ENCODE results near the gene CELSR2. TPM values are rescaled to one million over a fixed set of nuclear protein-coding genes. Genes with fewer than 3 reads are reported as not detected.

CELSR2 gene
- total RNA-seq, 6 experiments from 2014 or later, result 1.3 to 3.3 (median 3.0) TPM

DNA sequence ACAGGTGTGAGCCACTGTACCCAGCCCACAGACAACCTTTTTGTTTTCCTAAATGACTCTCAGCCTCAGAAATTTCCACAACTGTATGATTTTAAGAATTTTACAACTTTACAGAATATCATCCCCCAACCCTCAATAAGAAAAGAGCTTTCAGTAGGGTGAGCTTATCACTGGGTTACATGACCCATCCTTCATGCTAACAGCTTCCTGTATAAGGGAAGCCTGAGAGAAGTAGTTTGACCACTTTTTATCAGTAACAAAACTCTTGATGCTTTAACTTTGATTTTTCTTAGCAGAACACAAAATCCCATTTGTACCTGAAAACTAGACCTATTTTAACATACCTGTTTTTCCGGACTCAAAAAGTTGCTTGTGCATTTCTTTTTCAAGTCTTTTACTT, 67.2 kb downstream of the CELSR2 start:
- no peaks in the 10 kb centered on the region for H3K27me3 ChIP-seq
- WGBS (ENCODE audit: insufficient coverage, low coverage, low lambda C conversion rate, missing lambda C conversion rate), result 100% methylated on average over 1 of the region's 1 CpG
- H3K4me3 ChIP-seq, result no peak overlapping the region
- no peak for TF ChIP-seq POLR2A (IDR thresholded peaks at IDR 0.05)
- TF ChIP-seq, protein P1, sequence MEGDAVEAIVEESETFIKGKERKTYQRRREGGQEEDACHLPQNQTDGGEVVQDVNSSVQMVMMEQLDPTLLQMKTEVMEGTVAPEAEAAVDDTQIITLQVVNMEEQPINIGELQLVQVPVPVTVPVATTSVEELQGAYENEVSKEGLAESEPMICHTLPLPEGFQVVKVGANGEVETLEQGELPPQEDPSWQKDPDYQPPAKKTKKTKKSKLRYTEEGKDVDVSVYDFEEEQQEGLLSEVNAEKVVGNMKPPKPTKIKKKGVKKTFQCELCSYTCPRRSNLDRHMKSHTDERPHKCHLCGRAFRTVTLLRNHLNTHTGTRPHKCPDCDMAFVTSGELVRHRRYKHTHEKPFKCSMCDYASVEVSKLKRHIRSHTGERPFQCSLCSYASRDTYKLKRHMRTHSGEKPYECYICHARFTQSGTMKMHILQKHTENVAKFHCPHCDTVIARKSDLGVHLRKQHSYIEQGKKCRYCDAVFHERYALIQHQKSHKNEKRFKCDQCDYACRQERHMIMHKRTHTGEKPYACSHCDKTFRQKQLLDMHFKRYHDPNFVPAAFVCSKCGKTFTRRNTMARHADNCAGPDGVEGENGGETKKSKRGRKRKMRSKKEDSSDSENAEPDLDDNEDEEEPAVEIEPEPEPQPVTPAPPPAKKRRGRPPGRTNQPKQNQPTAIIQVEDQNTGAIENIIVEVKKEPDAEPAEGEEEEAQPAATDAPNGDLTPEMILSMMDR (IDR thresholded peaks at IDR 0.05), result no peak
- no peak overlapping the region for H3K27ac ChIP-seq
- ATAC-seq (no peak), DNase-seq (no peak)
- H3K4me1 ChIP-seq, result peaks cover 0 to 14% (median 0%) of the 10 kb centered on the region in 4 donors
- intact Hi-C loops (cut with DNase I), result no loop called here
- H3K36me3 ChIP-seq, result peaks cover 0 to 4% (median 1%) of the 10 kb centered on the region in 4 donors
- no peaks in the 10 kb centered on the region for H3K9me3 ChIP-seq

DNA sequence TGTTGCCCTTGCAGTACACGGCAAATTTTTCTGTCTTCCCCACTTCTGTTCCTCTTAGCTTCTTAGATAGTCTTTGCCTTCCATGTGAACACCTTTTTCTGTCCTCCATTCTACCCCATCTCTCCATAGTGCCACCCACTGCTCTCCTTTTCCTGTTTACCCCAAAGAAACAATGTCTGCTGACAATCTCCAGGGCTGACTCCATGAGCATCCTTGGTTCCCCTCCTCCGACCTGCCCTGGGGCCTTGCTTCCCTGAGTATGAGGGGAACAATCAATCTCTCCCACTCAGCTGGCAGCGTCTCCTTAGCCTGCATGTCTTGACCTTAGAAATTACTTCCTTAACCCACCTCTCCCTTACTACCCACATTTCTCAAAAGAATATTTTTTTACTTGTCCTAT, 69.8 kb downstream of the CELSR2 start:
- Histone ChIP-seq H3K9me3 (no peaks in the 10 kb centered on the region), H3K4me1 (no peaks in the 10 kb centered on the region), H3K27me3 (no peaks in the 10 kb centered on the region), H3K36me3 (peaks cover 0 to 23% (median 1%) of the 10 kb centered on the region in 4 donors), H3K27ac (no peak overlapping the region), H3K4me3 (no peak overlapping the region)
- ATAC-seq, result no peak
- TF ChIP-seq, protein P1 (IDR thresholded peaks at IDR 0.05), result no peak
- TF ChIP-seq POLR2A (IDR thresholded peaks at IDR 0.05), result no peak
- WGBS (ENCODE audit: insufficient coverage, low coverage, low lambda C conversion rate, missing lambda C conversion rate), result 73% methylated on average over 3 of the region's 3 CpGs
- intact Hi-C loops (cut with DNase I), result no loop called here
- peak in 1 of 3 donors; percentile 8 for DNase-seq

DNA sequence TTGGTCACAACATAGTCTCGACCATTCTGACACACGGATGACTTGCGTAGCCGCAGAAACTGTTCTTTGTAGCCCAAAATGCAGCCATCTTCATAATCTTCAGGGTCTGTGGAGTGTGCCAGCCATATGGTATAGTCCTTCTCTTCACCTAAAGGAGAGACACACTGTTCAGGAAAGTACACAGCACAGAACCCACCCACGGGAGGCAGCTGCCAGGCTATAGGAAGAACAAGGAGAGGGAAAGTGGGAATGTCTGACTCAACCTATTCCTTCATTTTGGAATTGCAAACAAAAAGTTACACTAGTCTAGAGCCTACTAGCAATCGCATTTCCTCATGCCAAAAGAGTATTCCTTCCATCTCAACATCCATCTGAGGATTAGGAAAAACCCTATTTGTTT, 73.6 kb downstream of the CELSR2 start:
- 81% methylated on average over 3 of the region's 6 CpGs for WGBS (ENCODE audit: insufficient coverage, low coverage, low lambda C conversion rate, missing lambda C conversion rate)
- Histone ChIP-seq H3K4me1 (no peaks in the 10 kb centered on the region), H3K27me3 (no peaks in the 10 kb centered on the region), H3K36me3 (peaks cover 0 to 44% (median 3%) of the 10 kb centered on the region in 4 donors), H3K9me3 (no peaks in the 10 kb centered on the region), H3K4me3 (no peak overlapping the region), H3K27ac (no peak overlapping the region)
- intact Hi-C loops (cut with DNase I), result no loop called here
- TF ChIP-seq POLR2A (IDR thresholded peaks at IDR 0.05), result no peak
- TF ChIP-seq, protein P1 (IDR thresholded peaks at IDR 0.05), result no peak
- DNase-seq, result peak in 1 of 3 donors; percentile 6
- ATAC-seq, result no peak

Other genes with a start within 250 kb of the CELSR2 start
- 1 to 10 TPM; 2.4 to 4.2 (median 2.6) TPM for gene WDR47, start 207.4 kb upstream of the CELSR2 start, total RNA-seq
- 10 to 100 TPM; 19.2 to 41.1 (median 26.4) TPM for gene TAF13, start 173.5 kb upstream of the CELSR2 start, total RNA-seq
- 10 to 100 TPM; 10.5 to 21.9 (median 15.1) TPM for gene TMEM167B, start 158.8 kb upstream of the CELSR2 start, total RNA-seq
- gene ELAPOR1, start 135.4 kb upstream of the CELSR2 start, total RNA-seq, result 1 to 10 TPM in 1 of 6 experiments, under 1 TPM in 5; 0.16 to 1.2 (median 0.22) TPM
- 100 to 1,000 TPM in 2 of 6 experiments, 10 to 100 TPM in 4; 73.5 to 123 (median 91.6) TPM for gene SARS1, start 35.6 kb upstream of the CELSR2 start, total RNA-seq
- 1 to 10 TPM in 5 of 6 experiments, under 1 TPM in 1; 0.70 to 3.4 (median 1.5) TPM for gene PSRC1, start 33.6 kb downstream of the CELSR2 start, total RNA-seq
- not detected for gene MYBPHL, start 57.5 kb downstream of the CELSR2 start, total RNA-seq
- 10 to 100 TPM in 3 of 6 experiments, 1 to 10 TPM in 3; 3.2 to 30.3 (median 13.7) TPM for gene SORT1, start 148.4 kb downstream of the CELSR2 start, total RNA-seq
- 10 to 100 TPM; 38.8 to 83.5 (median 61.1) TPM for gene PSMA5, start 176.9 kb downstream of the CELSR2 start, total RNA-seq
- gene SYPL2, start 217.0 kb downstream of the CELSR2 start, total RNA-seq, result 10 to 100 TPM in 1 of 6 experiments, 1 to 10 TPM in 5; 4.7 to 10.6 (median 6.0) TPM
- 1 to 10 TPM; 1.5 to 6.1 (median 3.1) TPM for gene ATXN7L2, start 234.4 kb downstream of the CELSR2 start, total RNA-seq
- 1 to 10 TPM; 1.5 to 3.1 (median 2.4) TPM for gene CYB561D1, start 244.6 kb downstream of the CELSR2 start, total RNA-seq

Data from right lobe of liver (tissue), 6 donors.